Epidermal melanocyte (primary cell): ENCODE results near the gene INAFM2.
A peak's percentile ranks its signal among the peaks of the same experiment; 100 is the strongest.

ENCODE experiments used
- DNase-seq: peaks from one replicate; pipeline ENCODE4 v3.0.0; 2011; ENCODE audit warnings: low spot score; ENCODE audit not compliant: insufficient read length

The INAFM2 gene

DNA sequence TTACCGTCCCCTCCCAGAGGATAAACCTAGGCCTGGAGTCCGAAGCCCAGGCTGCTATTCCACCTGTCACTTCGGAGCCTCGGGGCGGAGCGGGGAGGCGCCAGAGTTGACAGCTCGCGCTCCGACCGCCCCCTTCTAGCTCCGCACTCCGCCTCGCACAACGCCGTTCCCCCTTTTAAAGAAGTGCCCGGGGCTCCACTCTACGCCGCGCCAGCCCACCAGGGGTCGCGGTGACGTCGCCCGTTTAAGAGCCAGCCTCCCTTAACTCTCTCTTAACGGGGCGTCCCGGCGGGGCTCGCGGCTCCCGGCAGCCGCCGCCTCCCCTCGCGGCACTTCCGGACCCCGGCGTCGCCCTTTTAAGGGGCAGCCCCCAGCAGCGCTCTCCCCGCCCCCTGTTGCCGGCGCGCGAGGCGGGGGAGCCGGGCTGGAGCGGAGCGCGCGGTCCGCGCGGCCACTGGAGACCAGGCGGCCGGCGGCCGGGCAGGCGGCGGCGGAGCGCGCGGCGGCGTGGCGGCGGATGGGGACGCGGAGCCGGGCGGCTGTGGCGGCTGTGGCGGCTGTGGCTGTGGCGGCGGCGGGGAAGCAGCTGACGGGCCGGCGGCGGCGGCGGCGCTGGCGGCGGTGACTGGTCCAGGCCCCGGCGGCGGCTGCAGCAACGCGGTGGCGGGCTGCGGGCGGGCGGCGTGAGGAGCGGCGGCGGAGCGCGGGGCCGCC is at the start of gene INAFM2:
TSS of gene INAFM2 (plus strand) at position 454 of the 714 bp plus-strand sequence. CDS start 364 bp downstream, outside the sequence.
- DNase-seq: peak; percentile 88

DNA sequence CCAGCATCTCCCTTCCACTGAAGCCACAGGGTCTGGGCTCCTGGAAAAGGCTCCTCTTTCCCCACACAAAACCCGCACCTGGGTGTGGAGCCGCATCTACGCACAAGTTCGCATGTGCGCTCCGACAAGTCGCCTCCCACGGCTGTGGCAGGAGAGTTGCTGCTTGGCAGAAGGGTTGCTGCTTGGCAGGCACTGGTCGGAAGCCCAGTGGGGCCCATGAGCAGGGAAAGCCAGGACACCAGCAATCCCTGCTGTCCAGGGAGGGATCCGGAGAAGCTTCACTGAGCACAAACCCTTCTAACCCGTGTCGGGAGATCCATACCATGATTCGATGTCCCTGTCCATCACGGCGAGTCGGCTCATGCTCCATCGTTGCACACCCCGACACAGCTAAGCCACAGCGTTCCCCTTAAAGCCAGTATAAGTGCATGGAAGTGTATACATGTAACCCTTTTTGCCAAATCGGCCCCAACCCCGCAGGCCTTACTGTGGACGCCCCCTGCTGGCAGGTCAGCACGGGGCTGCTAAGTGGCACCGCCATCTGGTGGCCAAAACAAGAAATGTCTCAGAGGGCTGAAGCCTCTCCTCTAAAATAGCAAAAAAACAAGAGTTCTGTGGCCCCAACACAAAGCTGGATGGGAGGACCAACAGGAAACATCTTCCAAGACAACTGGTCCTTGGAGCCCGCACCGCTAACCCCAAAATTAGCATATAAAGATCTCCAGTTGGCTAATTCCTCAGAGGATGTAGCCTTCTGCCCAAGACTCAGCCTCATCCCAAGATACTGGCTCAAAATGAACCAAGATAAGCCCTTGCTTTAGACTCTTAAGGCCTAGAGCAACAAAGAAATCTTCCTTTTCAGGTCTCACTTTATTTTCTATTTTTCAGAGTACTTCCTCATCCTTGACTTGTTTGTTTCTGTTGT is 48.9 kb upstream of the INAFM2 start:
- peak; percentile 87 for DNase-seq

DNA sequence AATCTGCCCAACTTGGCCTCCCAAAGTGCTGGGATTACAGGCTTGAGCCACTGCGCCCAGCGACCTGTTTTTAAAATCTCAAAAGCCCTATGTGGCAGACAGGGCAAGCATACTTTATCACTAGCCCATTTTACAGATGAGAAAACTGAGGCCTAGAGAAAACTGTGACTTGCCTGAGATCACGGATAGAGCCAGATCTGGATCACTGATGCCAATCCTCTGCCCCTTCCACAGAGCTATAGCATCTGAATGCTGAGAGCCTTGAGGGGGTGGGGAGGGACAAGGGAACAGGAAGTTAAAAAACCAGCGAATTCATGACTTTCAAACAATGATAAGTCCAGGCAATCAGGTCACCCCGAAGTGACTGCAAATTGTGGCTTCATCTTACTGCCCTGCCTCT is 48.0 kb upstream of the INAFM2 start:
- DNase-seq: no peak

DNA sequence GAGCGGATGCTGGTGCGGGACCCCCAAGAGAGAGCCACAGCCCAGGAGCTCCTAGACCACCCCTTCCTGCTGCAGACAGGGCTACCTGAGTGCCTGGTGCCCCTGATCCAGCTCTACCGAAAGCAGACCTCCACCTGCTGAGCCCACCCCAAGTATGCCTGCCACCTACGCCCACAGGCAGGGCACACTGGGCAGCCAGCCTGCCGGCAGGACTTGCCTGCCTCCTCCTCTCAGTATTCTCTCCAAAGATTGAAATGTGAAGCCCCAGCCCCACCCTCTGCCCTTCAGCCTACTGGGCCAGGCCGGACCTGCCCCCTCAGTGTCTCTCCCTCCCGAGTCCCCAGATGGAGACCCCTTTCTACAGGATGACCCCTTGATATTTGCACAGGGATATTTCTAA is 47.5 kb upstream of the INAFM2 start:
- no peak for DNase-seq

DNA sequence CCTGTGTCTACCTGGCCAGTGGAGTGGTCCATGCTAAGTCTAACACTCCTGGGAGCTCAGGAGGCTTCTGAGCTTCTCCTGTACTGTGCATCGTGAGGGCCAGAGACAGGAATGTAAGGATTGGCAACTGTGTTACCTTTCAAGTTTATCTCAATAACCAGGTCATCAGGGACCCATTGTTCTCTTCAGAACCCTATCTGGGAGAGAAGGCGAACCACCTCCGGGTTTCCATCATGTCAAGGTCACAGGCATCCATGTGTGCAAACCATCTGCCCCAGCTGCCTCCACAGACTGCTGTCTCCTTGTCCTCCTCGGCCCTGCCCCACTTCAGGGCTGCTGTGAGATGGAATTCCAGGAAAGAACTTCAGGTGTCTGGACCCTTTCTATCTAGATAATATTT is 46.6 kb upstream of the INAFM2 start:
- no peak for DNase-seq

DNA sequence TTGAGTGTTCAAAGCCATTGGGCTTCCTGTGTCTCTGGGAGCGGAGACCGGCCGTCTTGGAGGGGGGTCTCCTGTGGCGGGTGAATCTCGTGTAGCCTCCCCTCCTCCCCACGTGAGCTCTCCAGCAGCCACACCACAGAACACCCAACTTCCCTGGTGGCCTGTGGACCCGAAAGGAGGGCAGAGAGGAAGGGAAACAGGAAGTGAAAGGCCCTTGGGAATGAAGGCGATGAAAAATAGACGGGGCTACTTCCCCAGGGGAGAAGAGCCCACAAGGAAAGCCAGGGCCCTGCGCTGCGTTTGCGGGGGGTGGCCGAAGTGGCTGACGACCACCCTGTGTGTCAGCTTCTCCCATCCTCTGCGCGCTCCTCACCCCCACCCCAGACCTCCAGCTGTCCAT is 46.0 kb upstream of the INAFM2 start:
- DNase-seq: no peak

DNA sequence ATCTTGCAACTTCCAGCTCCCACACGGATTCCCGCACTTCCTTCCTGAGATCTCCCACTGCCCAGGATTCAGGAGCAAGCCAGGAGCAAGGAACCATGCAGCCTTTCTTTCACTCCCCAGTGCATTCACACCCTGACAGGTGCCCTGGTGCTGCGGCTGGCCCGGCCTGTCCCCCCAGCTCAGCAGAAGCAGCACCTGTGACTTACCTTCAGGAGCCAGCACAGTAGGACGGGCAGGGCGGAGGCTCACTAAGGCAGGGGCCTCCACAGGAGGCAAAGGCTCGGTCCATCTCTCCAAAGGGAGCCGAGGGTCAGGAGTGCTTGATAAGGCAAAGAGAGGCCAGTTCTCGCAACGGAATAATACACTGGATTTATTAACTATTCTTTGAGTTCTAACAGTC is 45.5 kb upstream of the INAFM2 start:
- DNase-seq: no peak

DNA sequence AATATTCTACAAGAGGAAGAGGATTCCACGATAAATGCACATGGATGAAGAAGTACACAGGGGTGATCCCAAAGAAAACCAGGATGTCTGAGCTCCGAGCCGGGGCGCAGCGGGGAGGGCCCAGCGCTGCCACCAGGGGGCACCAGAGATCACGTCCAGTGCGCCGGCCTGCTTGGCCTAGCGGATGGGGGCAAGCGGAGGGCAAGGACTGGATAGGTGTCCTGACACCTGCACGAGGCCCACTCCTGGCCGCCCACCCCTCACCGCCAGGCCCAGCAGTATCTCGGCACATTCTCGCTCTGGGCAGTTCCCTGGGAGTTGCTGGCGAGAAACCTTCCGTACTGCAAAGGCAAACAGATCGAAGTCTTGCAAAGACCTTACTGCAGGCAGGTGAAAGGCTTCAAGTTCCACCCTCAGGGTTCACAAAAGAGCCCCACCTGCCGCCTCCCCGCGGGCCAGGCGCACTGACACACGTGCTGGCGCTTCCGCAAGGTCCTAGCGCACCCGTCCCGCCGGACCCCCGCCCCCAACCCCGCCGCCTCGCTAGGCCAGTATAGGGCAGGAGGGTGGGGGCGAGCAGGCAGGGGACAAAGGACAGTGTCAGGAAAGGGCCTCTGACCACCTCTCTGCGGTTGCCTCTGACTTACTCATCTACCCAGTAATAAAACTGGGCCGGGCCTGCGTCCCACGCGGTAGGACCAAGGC is 43.9 kb upstream of the INAFM2 start:
- peak; percentile 80 for DNase-seq

DNA sequence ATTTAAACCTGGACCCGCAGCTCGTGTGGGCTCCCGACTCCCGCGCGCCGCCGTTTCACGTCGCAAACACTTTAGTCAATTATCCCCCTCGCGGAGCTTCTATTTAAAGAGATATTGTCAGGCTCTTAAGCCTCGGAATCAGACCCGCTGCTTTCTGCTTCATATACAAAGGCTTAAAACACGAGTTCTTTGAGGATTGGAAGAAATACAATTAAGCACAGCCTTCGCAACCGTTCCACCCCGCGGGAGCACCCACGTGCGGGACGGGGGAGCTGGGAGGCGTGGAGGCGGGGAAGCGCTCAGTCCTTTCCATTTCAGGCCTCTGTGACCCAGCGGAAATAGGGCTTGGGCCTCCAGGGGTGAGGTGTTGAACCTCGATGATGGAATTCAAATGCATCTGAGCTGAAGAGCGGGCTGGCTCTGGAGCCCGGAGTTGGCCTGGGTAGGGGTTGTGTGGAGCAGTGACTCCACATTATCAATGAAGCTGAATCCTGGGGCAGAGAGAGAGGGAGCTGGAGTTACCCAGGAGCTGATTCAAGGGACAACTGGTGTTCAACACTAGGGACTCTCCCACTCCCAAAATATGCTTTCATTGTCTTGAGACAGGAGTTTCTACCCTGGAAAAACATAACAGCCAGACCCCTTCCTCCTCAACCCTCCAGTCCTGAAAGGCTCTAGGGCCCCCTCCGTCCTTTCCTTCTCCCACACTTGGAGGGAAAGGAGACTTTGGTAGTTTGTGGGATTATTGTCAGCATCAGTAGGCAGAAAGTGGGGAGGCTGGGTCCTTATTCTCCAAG is 43.0 kb upstream of the INAFM2 start:
- DNase-seq: no peak

DNA sequence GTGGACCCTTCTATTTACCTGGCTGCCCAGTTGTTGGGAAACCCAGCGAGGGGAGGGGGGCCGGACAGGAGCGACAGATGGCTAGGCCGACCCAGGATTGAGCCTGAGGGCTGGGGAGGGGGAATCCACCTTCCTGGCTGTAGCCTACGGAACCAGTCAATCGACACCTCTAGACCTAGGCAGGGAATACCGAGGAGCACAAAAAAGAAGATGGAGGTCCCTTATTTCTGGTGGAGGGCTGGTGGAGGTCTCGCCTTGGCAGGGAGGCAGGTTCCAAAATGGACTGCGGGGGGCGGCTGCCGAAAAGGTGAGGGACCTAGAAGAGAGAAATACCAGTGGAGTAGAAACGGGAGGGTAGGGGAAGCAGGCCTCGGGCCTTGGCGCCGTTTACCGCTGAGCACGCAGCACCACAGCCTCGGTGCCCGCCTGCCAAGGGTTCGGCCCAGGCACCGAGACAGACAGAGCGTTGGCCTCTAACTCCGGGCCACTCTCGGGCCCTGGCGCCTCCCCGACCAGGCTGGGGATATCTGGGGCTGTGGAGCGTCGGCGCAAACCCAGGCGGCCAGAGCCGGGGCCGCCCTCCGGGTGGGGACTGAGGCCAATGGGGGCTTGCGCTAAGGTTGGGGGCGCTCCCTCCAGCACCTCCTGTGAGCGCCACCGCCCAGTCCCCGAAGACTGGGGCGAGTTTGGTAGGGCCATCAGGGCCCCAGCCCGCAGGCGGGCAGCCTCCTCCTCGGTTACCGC is 42.3 kb upstream of the INAFM2 start:
- DNase-seq: no peak

DNA sequence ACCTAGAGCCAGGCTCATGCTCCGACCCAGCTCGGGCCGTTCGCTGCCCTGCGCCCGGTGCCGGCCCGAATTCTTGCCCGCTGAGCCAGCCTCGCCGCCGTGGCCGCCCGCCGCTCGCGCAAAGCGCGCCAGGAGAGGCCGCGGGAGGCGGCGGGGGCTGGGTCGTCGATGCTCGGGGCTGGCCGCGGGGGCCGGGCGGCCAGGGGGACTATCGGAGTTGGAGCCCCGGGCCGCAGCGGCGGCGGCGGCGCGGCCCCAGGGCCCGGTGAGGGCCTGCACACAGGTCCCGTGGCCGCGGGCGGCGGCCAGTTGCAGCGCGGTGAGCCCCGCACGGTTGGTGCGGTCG is 41.7 kb upstream of the INAFM2 start:
- no peak for DNase-seq

DNA sequence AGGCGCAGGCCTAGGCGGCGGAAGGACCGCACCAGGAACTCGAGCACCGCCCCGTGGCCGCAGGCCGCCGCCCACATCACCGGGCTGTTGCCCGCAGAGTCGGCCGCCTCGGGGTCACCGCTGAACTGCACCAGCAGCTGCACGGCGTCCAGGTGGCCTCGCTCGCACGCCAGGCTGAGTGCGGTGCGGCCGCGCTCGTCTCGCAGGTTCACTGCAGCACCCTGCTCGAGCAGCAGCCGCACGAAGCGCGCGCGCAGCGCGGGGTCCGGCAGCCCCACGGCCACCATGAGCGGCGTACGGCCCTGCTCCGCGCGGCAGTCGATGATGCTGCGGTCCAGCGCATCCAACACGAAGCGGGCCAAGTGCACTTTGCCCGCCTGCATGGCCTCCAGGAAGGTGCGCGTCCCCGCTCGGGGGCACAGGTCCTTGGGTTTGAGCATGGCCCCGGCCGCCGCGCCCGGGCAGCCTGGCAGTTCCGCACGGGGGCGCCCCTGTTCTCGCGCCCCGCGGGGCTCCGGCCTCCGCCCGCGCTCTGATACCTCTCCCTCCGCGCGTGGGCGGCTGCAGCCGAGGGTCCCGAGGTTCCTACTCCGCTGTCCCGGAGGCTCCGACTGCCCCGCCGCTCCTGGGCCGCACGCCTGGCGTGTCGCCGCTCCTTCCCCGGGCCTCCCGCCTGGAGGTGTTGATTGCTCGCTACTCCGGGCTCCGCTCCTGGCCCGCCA is 41.2 kb upstream of the INAFM2 start:
- DNase-seq: no peak

DNA sequence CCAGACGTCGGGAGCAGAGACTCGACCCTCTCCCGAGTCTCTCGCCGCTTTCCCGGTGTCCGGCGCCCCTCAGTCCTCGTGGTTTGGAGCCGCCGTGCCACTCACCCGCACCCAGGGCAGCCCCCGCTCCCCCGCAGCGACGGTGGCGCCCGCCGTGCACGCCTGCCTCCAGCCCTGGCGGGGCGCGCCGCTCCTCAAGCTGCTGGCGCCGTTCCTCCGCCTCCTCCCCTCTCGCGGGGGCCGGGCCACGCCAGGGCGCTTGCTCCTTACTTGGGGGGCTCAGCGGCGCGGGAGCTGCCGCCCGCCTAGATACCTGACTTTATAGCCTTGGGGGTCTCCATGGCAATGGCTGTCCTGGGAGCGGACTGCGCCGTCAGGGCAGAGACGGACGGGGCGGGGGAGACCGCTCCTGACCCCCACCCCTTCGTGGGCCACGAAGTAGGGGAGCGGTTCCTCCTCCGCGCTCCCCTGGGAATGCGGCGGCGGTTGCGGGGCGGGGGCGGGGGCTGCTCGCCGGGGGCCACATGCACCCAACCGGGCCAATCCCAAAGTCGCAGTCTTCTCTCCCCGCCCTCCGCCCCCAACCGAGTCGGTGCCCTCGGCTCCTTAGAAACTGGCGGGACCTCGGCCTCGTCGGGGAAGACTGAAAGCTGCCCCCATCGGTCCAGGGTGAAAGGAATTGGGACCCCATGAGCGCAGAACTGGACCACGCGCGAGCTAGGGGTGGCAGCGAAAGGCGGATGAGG is 40.5 kb upstream of the INAFM2 start, which contains the start of gene ANKRD63:
TSS of gene ANKRD63 (minus strand) at position 196 of the 746 bp plus-strand sequence. CDS start 478 bp downstream, outside the sequence.
- no peak for DNase-seq

DNA sequence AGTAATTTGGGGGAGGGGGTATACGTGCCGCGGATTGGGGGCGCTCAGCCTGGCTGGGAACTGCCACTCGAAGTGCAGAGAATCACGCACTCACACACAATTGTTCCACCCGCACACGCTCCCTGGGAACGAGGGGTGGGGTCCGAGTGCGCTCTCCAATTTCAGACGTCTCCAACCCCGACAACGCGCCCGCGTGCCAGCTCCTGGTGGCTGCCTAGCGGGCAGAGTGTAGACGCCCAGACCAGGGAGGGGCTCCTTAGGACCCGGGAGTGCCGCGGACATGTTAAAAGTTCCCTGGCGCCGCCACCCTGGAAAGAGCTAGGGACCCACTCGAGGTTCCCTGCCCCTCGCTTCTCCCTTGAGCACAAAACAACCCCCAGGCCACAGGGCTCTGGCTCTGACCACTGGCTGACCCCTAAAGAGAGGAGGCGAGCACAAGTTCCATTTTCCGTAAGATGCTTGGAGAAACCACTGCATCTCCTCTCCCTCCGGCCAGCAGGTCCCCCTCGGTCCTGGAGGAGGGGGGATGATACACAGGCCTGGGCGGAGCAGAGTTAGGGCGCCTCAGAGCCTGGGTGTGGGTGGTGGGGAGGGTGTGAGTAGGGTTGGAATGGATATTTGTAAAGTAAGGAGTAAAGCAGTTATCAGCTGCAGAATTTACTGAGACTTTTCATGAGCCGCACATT is 39.7 kb upstream of the INAFM2 start:
- no peak for DNase-seq

DNA sequence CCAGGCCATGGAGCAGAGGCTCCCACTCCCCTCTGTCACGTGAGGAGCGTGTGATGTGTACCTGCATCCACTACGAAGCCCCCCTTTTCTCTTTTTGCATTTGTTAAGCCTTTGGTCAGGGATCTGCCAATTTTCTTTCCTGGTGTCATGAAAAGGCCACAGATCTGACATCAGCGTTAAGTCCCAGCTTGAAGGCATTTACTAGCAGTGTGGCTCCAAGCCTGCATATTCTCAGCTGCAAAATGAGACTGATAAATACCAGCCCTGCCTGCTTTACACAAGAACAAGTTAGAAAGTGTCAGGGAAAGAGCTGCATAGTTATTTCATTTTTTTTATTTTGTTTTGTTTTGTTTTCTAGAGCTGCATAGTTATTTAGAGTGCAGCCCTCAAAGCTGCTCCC is 38.3 kb upstream of the INAFM2 start:
- no peak for DNase-seq

DNA sequence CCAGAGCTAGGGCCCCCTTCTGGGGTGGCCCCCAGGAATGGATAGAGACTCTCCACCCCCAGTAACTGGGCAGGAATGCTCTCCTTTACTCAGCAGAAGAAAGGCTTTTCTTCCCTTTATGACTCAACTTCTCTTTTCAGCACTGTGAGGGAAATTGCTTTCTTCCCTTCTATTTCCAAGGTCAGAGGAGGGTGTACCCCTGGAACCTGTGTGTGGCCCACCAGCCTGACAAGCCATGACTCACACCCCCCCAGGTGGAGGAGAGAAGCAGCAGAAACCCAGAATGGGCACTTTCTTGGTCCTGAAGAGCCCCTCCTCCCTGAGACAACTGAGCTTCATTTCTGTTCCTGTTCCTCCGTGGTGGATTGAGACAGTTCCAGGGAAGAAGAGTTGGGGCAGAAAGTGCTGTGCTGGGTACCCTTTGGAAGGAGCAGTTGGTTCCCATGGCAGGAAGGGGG is 37.9 kb upstream of the INAFM2 start:
- no peak for DNase-seq

DNA sequence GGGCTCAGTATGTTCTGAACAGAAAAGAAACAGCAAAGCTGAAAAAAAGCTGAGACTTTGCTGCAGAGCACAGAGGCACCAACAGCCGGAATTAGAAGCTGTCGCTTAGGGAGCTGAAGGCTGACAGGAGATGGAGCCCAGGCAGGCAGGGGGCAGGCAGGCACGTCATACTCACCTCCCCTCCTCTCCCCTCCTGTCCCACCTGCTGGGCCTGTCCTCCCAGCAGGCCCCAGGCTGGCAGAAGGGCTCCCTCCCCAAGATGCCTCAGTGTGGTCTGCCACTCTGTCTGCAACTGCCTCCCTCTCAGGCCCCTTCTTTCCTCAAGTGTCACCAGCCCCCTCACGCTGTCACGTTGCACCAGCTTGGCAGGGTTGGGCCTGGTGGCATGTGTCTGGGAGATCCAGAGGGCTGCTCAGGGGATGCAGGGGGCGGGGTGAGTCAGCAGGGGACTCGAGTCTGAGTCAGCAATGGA is 37.4 kb upstream of the INAFM2 start:
- no peak for DNase-seq

DNA sequence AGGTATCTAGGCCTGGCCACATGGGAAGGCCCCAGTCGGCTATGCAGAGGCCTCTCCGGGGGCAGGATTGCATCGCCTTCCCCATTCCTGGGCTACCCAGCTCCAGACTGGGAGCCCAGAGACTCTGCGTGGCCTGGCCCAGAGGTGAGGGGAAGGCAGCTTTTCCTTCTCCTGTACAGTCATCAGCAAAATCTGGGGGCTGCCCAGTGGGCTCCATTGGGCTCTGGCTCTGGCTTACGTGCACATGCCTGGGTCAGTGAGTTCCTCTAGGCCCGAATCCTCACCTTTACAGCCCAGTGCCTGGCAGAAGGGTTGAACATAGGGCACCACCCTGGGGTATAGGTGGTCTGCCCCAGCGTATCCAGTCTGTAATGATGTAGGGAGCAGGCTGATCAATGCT is 36.7 kb upstream of the INAFM2 start:
- DNase-seq: no peak
